Stomach smooth muscle (tissue), 2 donors: ENCODE results near the gene DLAT.
"Not testable (repeated sequence)": the region's sequence is repeated elsewhere in the genome, so short reads cannot be mapped to it uniquely, and the experiment has no call there.

Experiments
- H3K27ac ChIP-seq: one replicate; pipeline ENCODE4 v1.7.0; 2013; ENCODE audit warnings: mild to moderate bottlenecking, low read length, inconsistent platforms
- H3K27me3 ChIP-seq, 2 donors: one replicate each; pipeline ENCODE4 v1.7.0; 2013; ENCODE audit warnings: low read length in 2 of 2; ENCODE audit not compliant: insufficient read depth in 2 of 2, control insufficient read depth in 1 of 2
- H3K36me3 ChIP-seq, 2 donors: one replicate each; pipeline ENCODE4 v1.7.0; 2013; ENCODE audit warnings: low read length in 2 of 2; ENCODE audit not compliant: control insufficient read depth in 2 of 2, insufficient read depth in 2 of 2
- H3K4me1 ChIP-seq: one replicate; pipeline ENCODE4 v1.7.0; 2013; ENCODE audit warnings: low read length; ENCODE audit not compliant: control insufficient read depth, insufficient read depth
- H3K4me3 ChIP-seq, 2 donors: one replicate each; pipeline ENCODE4 v1.7.0; 2013; ENCODE audit warnings: low read length in 2 of 2
- H3K9ac ChIP-seq, 2 donors: one replicate each; pipeline ENCODE4 v1.7.0; 2013; ENCODE audit warnings: low read length in 2 of 2, mild to moderate bottlenecking in 1 of 2
- H3K9me3 ChIP-seq, 2 donors: one replicate each; pipeline ENCODE4 v1.7.0; 2013; ENCODE audit warnings: low read length in 2 of 2; ENCODE audit not compliant: control insufficient read depth in 2 of 2
- donor health status: healthy.
- donor health status: Pancreatic carcinoma.

The DLAT gene

DNA sequence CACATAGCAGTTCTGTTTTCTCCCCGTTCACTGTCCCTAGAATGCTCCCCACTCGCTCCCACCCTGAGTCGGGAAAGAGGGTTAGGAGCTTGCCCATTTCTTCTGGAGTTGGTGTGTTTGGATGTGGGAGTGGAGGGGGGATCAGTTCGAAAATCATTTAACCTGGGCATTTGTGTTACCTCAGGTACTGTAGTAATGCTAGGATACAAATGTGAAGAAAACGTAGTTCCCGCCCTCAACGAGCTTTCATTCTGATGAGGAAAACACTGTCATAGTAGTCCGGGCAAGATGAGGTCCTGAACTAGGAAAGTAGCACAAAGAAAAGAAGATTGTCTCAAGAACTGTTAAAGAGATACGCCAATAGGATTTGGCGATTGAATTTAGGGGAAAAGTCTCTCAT, 62.0 kb downstream of the DLAT start:
- Histone ChIP-seq H3K36me3 (peaks cover 36 to 41% of the 10 kb centered on the region in 2 donors), H3K4me1 (peaks cover 16% of the 10 kb centered on the region), H3K9me3 (no peaks in the 10 kb centered on the region), H3K27me3 (no peaks in the 10 kb centered on the region), H3K4me3 (peak overlapping the region; percentile 99 to 100), H3K27ac (peak overlapping the region; percentile 76), H3K9ac (peak overlapping the region; percentile 98 to 99)

GRCh38 chr11:112095302-112095701, 70.1 kb downstream of the DLAT start:
- not testable (repeated sequence) for H3K9ac ChIP-seq, H3K4me1 ChIP-seq, H3K9me3 ChIP-seq, H3K27ac ChIP-seq, H3K27me3 ChIP-seq, H3K4me3 ChIP-seq
- H3K36me3 ChIP-seq = peaks cover 32 to 44% of the 10 kb centered on the region in 2 donors

GRCh38 chr11:112096194-112096593, 71.0 kb downstream of the DLAT start:
- Histone ChIP-seq H3K27ac (no peak overlapping the region), H3K4me1 (no peaks in the 10 kb centered on the region), H3K27me3 (no peaks in the 10 kb centered on the region), H3K9ac (no peak overlapping the region), H3K36me3 (peaks cover 28 to 38% of the 10 kb centered on the region in 2 donors), H3K9me3 (no peaks in the 10 kb centered on the region), H3K4me3 (no peak overlapping the region)

DNA sequence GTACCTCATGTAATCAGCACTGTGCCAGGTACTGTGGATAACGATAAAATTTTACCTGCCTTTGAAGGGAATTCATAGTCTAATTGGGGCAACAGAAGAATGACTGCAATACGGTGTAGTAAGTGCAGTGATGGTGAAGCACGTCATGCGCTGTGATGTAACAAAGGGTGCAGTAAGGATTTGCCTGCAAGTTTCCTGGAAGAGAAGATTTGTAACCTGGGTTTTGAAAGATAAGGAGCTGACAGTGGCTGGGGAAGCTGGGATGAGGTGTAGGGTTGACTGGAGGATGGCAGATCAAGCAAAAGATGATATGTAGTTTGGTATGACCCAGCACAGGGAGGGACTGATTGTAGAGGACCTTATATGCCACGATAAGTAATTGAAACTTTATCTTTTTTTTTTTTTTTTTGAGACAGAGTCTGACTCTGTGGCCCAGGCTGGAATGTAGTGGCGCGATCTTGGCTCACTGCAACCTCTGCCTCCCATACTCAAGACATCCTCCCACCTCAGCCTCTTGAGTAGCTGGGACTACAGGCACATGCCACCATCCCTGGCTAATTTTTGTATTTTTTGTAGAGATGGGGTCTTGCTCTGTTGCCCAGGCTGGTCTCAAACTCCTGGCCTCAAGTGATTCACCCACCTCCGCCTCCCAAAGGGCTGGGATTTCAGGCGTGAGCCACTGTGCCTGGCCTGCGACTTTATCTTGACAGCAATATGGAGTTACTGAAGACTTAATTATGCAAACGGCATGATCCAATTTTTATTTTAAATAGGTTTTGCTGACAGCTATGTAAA, 72.7 kb downstream of the DLAT start:
- Histone ChIP-seq H3K27me3 (no peaks in the 10 kb centered on the region), H3K4me3 (no peak overlapping the region), H3K36me3 (peaks cover 18 to 22% of the 10 kb centered on the region in 2 donors), H3K9ac (no peak overlapping the region), H3K9me3 (no peaks in the 10 kb centered on the region), H3K27ac (no peak overlapping the region), H3K4me1 (no peaks in the 10 kb centered on the region)

GRCh38 chr11:112100462-112100861, 75.3 kb downstream of the DLAT start:
- Histone ChIP-seq H3K36me3 (peaks cover 8 to 15% of the 10 kb centered on the region in 2 donors), H3K27ac (no peak overlapping the region), H3K9me3 (no peaks in the 10 kb centered on the region), H3K9ac (no peak overlapping the region), H3K27me3 (no peaks in the 10 kb centered on the region), H3K4me1 (no peaks in the 10 kb centered on the region), H3K4me3 (no peak overlapping the region)

DNA sequence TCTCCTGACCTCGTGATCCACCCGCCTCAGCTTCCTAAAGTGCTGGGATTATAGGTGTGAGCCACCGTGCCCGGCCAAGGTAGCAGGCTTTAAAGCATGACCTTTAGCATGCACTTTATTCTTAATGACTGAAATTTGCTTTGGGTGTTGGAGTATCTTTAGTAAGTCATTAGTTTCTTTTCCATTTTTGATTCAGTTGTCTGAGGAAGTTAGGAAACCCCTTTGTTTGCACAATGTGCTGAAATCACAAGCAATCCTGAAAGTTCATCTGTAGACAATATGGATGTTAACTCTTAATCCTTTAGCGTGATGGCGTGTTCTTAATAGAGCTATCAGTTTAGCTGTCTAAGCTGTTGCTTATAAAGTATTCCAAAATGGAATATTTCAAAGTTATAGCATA, 78.2 kb downstream of the DLAT start:
- Histone ChIP-seq H3K4me3 (no peak overlapping the region), H3K9ac (no peak overlapping the region), H3K36me3 (peaks cover 3% of the 10 kb centered on the region in 2 donors), H3K27ac (no peak overlapping the region), H3K9me3 (no peaks in the 10 kb centered on the region), H3K4me1 (no peaks in the 10 kb centered on the region), H3K27me3 (no peaks in the 10 kb centered on the region)

- no peaks in the 10 kb centered on the region for H3K4me1 ChIP-seq
- H3K9me3 ChIP-seq = no peaks in the 10 kb centered on the region
- H3K36me3 ChIP-seq = peaks cover 3 to 7% of the 10 kb centered on the region in 2 donors
- no peak overlapping the region for H3K4me3 ChIP-seq
- H3K27ac ChIP-seq = no peak overlapping the region
- no peaks in the 10 kb centered on the region for H3K27me3 ChIP-seq
- no peak overlapping the region for H3K9ac ChIP-seq
Observed at GRCh38 chr11:112106070-112106469, 80.9 kb downstream of the DLAT start.
